Mucosa of stomach (tissue), 1 donor: ENCODE data around the gene OR2B6.

Experiments
- H3K27me3 ChIP-seq: one replicate; pipeline ENCODE4 v1.7.0; 2013; ENCODE audit warnings: mild to moderate bottlenecking, low read length; ENCODE audit not compliant: control insufficient read depth, insufficient read depth
- H3K36me3 ChIP-seq: one replicate; pipeline ENCODE4 v1.7.0; 2013; ENCODE audit warnings: low read length; ENCODE audit not compliant: control insufficient read depth, insufficient read depth
- H3K4me1 ChIP-seq: one replicate; pipeline ENCODE4 v1.7.0; 2013; ENCODE audit warnings: mild to moderate bottlenecking, low read length; ENCODE audit not compliant: control insufficient read depth, insufficient read depth
- H3K4me3 ChIP-seq: one replicate; pipeline ENCODE4 v1.7.0; 2013; ENCODE audit warnings: low read length
- H3K9ac ChIP-seq: one replicate; pipeline ENCODE4 v1.7.0; 2013; ENCODE audit warnings: mild to moderate bottlenecking, low read length, moderate library complexity
- H3K9me3 ChIP-seq: one replicate; pipeline ENCODE4 v1.7.0; 2013; ENCODE audit warnings: mild to moderate bottlenecking, low read length, moderate library complexity; ENCODE audit not compliant: control insufficient read depth
- donor health status: Pancreatic carcinoma.

OR2B6 gene

DNA sequence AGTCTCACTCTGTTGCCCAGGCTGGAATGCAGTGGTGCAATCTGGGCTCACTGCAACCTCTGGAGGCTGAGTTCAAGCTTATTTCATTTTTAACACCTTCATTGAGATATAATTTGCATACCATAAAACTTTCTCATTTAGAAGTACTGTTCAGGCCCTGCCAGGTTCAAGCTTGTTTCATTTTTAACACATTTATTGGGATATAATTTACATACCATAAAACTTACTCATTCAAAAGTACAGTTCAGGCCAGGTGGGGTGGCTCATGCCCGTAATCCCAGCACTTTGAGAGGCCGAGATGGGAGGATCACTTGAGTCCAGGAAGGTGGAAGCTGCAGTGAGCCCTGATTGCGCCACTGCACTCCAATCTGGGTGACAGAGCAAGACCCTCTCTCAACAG is 5.5 kb downstream of the OR2B6 start:
- H3K9ac ChIP-seq, result no peak overlapping the region
- no peaks in the 10 kb centered on the region for H3K9me3 ChIP-seq
- no peaks in the 10 kb centered on the region for H3K27me3 ChIP-seq
- no peaks in the 10 kb centered on the region for H3K4me1 ChIP-seq
- H3K4me3 ChIP-seq, result no peak overlapping the region
- no peaks in the 10 kb centered on the region for H3K36me3 ChIP-seq

DNA sequence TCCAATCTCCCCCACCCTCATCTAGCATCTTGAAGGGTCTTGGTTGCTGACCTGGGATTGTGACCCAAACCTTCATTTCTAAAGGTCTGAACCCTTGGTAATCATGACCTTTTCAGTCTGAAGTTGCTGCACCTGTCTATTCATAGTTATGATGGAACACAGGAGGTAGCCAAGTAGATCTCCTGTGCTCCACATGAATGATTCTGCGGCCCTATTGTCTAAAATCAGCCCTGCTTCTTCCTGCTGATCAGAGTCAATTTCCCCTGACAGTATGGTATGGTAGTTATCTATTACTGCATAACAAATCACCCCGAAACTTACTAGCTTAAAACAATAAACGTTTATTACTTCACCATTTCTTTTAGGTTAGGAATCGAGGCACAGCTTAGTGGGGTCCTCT is 9.0 kb downstream of the OR2B6 start:
- Histone ChIP-seq H3K4me3 (no peak overlapping the region), H3K9ac (no peak overlapping the region), H3K9me3 (no peaks in the 10 kb centered on the region), H3K27me3 (no peaks in the 10 kb centered on the region), H3K4me1 (no peaks in the 10 kb centered on the region), H3K36me3 (no peaks in the 10 kb centered on the region)

DNA sequence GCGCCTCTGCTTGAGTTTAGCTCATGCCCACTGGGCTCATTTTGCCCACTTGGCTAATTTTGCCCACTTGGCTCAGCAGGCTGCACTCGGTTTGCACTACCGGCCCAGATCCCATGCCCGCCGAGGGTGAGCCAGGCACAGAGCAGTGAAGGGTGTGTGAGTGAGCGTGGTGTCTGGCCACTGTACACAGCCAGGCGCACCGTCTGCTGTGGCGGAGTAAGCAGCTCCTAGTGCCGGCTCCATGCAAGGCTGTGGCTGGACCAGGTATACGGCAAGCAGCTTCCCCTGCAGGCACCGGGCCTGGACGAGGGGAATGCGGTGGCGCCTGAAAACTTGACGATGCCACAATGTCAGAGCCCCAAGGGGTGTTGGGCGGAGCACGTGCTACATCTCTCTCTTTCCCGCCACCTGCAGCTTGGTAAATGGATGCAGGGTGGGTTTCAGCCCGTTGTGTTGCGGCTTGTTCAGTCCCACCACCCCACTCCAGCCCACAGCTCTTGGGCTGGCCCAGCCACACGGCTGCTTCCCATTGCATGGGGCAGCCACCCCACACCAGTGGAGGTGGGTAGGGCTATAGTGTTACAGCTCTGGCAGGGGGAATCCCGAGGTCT is 9.9 kb downstream of the OR2B6 start:
- H3K4me3 ChIP-seq, result no peak overlapping the region
- H3K9ac ChIP-seq, result no peak overlapping the region
- no peaks in the 10 kb centered on the region for H3K4me1 ChIP-seq
- H3K36me3 ChIP-seq, result no peaks in the 10 kb centered on the region
- H3K9me3 ChIP-seq, result no peaks in the 10 kb centered on the region
- H3K27me3 ChIP-seq, result no peaks in the 10 kb centered on the region

DNA sequence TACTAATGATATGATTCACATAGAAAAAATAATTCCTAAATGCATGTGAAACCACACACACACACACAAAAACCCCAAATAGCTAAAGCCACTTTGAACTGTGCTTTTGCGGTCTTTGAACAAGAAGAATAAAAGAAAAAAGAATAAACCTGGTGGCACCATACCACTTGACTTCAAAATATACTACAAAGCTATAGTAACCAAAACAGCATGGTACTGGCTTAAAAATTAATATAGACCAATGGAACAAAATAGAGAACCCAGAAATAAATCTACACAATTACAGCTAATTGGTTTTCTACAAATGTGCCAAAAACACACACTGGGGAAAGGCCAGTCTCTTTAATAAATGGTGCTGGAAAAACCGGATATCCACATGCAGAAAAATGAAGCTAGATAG is 13.4 kb downstream of the OR2B6 start:
- H3K9ac ChIP-seq, result no peak overlapping the region
- H3K4me1 ChIP-seq, result no peaks in the 10 kb centered on the region
- no peak overlapping the region for H3K4me3 ChIP-seq
- H3K9me3 ChIP-seq, result no peaks in the 10 kb centered on the region
- H3K36me3 ChIP-seq, result no peaks in the 10 kb centered on the region
- no peaks in the 10 kb centered on the region for H3K27me3 ChIP-seq

DNA sequence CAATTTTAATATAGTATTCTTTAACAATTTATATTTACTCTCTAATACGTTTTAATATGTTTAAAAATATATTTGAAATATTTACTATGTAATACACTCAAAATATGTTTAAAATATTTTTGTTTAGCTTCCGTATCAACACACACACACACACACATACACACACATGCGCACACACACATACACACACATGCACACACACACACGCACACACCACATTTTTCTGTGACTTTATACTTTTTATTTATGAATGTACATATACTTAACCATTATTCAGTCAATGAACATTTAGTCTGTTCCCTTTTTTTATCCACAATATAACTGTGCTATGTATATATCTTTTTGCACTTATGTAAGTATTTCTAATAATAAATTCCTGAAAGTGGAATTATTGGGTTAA is 15.7 kb downstream of the OR2B6 start:
- no peaks in the 10 kb centered on the region for H3K36me3 ChIP-seq
- H3K9me3 ChIP-seq, result no peaks in the 10 kb centered on the region
- no peak overlapping the region for H3K9ac ChIP-seq
- H3K4me3 ChIP-seq, result no peak overlapping the region
- H3K27me3 ChIP-seq, result no peaks in the 10 kb centered on the region
- H3K4me1 ChIP-seq, result no peaks in the 10 kb centered on the region

DNA sequence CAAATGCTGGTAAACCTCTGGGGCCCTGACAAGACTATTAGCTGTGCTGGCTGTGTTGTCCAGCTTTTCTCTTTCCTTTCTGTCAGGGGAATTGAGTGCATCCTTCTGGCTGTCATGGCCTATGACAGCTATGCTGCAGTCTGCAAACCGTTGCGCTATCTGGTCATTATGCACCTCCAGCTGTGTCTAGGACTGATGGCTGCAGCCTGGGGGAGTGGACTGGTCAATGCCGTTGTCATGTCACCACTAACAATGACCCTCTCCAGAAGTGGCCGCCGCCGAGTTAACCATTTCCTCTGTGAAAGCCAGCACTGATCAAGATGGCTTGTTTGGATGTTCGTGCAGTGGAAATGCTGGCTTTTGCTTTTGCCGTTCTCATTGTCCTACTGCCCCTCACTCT is 20.3 kb downstream of the OR2B6 start:
- Histone ChIP-seq H3K4me1 (no peaks in the 10 kb centered on the region), H3K9me3 (no peaks in the 10 kb centered on the region)

DNA sequence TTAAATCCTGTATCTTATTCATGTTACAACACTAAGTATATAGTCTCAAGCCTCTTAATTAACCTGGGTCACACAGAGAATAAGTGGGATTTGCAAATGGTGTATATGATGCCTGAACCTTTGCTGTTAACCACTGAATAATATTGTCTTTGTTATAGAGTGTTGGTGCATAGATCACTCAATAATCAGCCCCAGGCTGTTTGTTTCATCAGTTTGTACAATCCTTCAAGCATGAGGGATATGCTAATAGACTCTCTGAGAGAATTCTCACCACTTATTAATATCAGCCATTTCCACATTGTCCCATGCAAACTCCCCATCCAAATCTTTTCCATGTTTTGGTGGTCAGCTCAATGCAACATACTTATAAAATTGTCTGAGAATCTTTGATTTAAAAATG is 21.7 kb downstream of the OR2B6 start:
- Histone ChIP-seq H3K27me3 (no peaks in the 10 kb centered on the region), H3K9me3 (no peaks in the 10 kb centered on the region), H3K9ac (no peak overlapping the region), H3K4me3 (no peak overlapping the region), H3K36me3 (no peaks in the 10 kb centered on the region), H3K4me1 (no peaks in the 10 kb centered on the region)

More for the DNA sequence above, 20.3 kb downstream of the OR2B6 start:
- Histone ChIP-seq H3K36me3 (no peaks in the 10 kb centered on the region), H3K27me3 (no peaks in the 10 kb centered on the region), H3K9ac (no peak overlapping the region), H3K4me3 (no peak overlapping the region)

DNA sequence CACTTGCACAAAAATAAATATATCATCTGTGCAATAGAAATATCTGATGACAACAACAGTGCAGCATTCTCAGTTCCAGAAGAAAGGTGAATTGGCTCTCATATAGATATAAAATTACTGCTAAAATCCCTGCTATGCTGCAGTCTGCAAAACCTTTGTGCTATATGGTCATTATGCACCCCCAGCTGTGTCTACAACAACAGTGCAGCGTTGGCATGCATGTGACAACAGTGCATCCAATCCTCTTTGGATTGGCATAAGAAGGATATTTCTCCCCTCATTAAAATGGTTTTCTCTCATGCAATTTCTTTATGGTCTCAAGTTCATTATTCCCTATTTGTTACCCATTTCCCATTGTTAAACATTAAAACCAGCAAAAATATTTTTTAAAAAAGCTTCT is 23.1 kb downstream of the OR2B6 start:
- Histone ChIP-seq H3K36me3 (no peaks in the 10 kb centered on the region), H3K4me3 (no peak overlapping the region), H3K9ac (no peak overlapping the region), H3K9me3 (no peaks in the 10 kb centered on the region), H3K4me1 (no peaks in the 10 kb centered on the region), H3K27me3 (no peaks in the 10 kb centered on the region)

DNA sequence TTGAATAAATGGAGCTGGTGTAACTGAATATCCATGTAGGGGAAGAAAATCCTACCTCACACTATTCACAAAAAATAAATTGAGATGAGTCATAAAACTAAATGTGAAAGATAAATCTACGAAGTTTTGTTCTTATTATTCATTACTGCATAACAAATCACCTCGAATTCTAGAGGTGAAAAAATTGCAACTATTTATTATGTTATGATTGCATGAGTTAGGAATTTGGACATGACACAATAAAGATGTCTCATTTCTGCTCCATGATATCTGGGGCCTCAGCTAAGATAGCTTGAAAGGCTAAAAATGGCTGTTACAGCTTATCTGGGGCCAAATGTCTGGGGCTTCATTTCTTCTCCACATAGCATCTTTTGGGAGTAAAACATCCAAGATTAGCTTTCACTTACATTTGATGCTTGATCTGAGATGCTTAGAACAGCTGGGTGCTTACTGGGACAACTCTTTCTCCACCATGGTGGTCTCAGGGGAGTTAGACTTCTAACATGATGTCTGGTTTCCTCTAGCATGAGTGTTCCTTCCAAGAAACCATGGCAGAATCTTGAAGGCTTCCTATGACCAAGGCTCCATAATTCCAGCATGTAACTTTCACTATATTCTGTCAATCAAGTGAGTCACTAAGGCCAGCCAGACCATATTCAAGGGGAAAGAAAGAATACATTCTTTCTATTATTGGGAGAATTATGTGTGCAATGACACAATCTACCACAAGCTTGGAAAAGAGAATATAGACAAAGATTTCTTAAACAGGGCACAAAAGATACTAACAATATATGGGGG is 30.1 kb downstream of the OR2B6 start:
- Histone ChIP-seq H3K36me3 (no peaks in the 10 kb centered on the region), H3K9me3 (no peaks in the 10 kb centered on the region), H3K4me1 (no peaks in the 10 kb centered on the region), H3K4me3 (no peak overlapping the region), H3K9ac (no peak overlapping the region), H3K27me3 (no peaks in the 10 kb centered on the region)

DNA sequence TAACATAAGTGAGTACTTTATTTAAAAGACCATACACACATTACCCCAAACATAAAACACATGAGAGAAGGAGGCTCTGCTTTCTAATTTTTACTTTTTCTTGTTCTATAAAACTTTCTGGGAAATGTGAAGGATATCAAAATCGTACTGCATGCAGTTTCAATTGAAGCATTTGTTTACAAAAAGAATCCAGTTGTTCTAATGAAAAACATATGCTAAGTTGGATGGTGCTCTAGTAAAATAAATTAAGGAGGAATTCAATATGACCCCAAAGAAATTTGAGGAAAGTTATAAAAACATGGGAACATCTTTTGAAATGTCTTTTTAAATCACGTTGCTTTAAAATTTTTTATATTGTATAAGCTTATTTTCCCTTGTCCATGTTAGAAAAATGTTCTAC is 37.6 kb downstream of the OR2B6 start:
- Histone ChIP-seq H3K36me3 (no peaks in the 10 kb centered on the region), H3K9me3 (no peaks in the 10 kb centered on the region), H3K9ac (no peak overlapping the region), H3K4me1 (no peaks in the 10 kb centered on the region), H3K4me3 (no peak overlapping the region), H3K27me3 (no peaks in the 10 kb centered on the region)

DNA sequence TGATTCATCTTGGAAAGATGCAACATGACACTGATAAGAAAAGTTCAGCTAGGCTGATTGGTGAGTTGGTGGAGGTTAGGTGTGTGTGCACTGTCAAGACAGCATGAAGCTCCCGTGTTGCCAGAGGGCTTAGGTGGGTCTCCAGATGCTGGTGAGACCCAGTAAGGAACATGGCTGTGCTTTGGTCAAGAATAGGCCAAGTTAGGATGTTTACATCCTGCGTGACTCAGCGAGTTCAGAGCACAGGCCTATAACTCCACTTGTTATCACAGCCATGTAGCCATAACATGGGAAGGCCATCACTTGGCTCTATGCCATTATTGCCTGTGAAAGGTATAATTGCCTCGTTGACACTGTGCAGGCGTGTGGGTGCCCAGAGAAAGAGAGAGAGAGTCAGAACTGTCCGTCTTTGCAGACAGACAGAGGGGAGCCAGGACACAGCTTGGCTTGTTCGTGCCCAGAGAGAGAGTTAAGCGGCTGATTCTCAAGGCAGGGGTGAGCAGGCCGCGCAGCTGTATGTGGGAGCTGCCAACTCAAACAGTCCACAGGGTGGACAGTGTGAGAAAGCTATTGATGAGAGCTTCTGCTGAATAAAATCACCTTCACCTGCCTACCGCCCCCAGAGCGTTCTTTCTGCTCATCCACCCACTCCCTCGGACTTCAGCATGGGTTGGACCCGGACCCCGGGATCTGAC is 43.5 kb downstream of the OR2B6 start:
- no peak overlapping the region for H3K4me3 ChIP-seq
- no peaks in the 10 kb centered on the region for H3K36me3 ChIP-seq
- H3K9ac ChIP-seq, result no peak overlapping the region
- no peaks in the 10 kb centered on the region for H3K9me3 ChIP-seq
- H3K4me1 ChIP-seq, result no peaks in the 10 kb centered on the region
- H3K27me3 ChIP-seq, result no peaks in the 10 kb centered on the region

DNA sequence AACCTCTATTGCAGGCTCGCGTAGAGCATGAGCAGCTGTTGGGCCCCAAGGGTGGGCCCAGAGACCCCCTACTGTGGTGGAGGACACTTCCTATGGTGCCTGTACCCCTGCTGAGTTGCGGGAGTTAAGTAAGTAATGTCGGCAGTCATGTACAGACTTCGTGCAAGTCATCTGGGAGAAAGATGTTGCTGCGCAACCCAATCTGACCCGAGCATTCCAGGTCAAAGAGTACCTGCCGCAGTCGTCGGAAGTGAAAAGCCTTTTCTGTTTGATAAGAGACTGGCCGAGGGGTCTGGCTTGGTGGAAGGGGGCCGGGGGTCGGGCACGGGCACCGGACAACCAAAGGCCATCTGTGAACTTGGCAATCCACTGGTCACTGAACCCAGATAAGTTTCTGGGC is 44.3 kb downstream of the OR2B6 start:
- no peak overlapping the region for H3K4me3 ChIP-seq
- no peaks in the 10 kb centered on the region for H3K36me3 ChIP-seq
- no peaks in the 10 kb centered on the region for H3K27me3 ChIP-seq
- H3K4me1 ChIP-seq, result no peaks in the 10 kb centered on the region
- H3K9me3 ChIP-seq, result no peaks in the 10 kb centered on the region
- no peak overlapping the region for H3K9ac ChIP-seq
